RKO (cell line): Measurements from ENCODE around the gene CCNT1.
"Not testable (repeated sequence)": the region's sequence is repeated elsewhere in the genome, so short reads cannot be mapped to it uniquely, and the experiment has no call there.

Experiments
- DNase-seq: peaks from one replicate; pipeline ENCODE4 v3.0.0-alpha.2; 2016; ENCODE audit warnings: low spot score

Gene CCNT1

GRCh38 chr12:48716493-48717251 is at the start of gene CCNT1:
Gene CCNT1 (minus strand): TSS chr12:48716707. CDS start chr12:48716675, 32 bp downstream.
- peak; percentile 100 for DNase-seq

GRCh38 chr12:48765753-48766162 is 49.3 kb upstream of the CCNT1 start:
- no peak for DNase-seq

DNA sequence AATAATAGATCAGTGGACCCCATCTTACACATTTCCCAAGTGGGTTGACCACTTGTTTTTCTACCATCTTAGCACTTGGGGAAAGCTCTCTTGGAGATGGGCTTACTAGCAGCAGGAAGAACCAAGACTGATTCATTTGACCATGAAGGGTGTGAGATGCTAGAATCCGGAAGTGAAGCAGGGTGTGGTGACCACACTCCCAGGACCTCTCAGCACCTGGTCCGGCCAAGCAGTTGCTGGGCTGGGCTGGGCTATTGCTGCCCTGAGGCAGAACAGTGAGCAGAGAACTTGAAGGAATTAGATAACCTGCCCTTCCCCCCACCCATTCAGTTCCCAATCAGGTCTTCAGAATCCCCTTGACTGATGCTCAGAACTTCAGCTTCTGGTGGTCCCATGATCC is 48.0 kb upstream of the CCNT1 start:
- DNase-seq: no peak

- no peak for DNase-seq
Measured at GRCh38 chr12:48758737-48759136, 42.2 kb upstream of the CCNT1 start.

DNA sequence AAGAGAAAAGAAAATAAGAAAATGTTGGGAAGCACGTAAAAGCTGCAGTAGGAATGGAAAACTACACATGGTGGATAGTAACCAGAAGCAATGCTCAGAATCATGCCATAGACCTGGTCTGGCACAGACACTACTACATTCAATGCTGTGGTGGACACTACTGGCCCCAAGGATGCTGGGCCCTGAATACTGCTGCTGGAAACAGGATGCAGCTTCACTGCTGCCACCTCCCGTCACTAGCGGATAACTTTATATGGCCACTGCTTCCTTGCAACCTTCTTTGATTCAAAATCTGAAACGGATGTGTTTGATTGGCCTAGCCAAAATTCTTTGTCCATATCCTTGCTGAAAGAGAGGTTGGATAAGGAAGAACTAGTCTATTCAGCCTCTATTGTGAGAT is 41.7 kb upstream of the CCNT1 start:
- DNase-seq: no peak

- peak; percentile 48 for DNase-seq
Measured at GRCh38 chr12:48750769-48751356, 34.4 kb upstream of the CCNT1 start.

- no peak for DNase-seq
Measured at GRCh38 chr12:48750215-48750614, 33.7 kb upstream of the CCNT1 start.

DNA sequence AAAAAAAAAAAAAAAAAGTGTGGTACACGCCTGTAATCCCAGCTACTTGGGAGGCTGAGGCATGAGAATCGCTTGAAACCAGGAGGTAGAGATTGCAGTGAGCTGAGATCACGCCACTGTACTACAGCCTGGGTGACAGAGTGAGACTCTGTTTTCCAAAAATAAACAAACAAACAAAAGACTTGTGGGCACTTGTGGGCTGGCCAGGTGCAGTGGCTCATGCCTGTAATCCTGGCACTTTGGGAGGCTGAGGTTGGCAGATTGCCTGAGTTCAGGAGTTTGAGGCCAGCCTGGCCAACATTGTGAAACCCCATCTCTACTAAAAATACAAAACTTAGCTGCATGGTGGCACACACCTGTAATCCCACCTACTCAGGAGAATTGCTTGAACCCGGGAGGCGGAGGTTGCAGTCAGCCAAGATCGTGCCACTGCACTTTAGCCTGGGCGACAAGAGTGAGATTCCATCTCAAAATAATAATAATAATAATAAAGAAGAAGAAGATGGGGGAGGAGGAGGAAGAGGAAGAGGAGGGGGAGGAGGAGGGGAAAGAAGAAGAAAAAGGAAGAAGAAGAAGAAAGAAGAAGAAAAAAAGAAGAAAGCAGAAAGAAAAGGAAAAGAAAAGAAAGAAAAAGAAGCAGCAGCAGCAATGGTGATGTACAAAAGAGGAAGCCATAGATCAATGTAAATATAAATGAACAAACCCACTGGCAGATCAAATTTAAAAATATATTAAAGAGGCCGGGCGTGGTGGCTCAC is 27.9 kb upstream of the CCNT1 start:
- DNase-seq: no peak

GRCh38 chr12:48739618-48740269 is 23.2 kb upstream of the CCNT1 start:
- DNase-seq: no peak

- DNase-seq: no peak
Measured at GRCh38 chr12:48736456-48736855, 19.9 kb upstream of the CCNT1 start.

GRCh38 chr12:48728807-48729206 is 12.3 kb upstream of the CCNT1 start:
- no peak for DNase-seq

DNA sequence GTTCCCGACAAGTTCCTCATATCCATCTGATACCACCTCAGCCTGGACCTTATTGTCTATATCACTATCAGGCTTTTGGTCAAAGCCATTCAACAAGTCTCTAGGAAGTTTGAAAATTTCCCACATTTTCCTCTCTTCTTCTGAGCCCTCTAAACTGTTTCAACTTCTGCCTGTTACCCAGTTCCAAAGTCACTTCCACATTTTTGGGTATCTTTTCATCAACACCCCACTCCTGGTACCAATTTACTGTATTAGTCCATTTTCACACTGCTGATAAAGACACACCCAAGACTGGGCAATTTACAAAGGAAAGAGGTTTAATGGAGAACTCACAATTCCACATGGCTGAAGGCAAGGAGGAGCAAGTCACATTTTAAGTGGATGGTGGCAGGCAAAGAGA is 4.2 kb upstream of the CCNT1 start:
- DNase-seq: not testable (repeated sequence)

- DNase-seq: not testable (repeated sequence)
Measured at GRCh38 chr12:48720171-48720570, 3.7 kb upstream of the CCNT1 start.

DNA sequence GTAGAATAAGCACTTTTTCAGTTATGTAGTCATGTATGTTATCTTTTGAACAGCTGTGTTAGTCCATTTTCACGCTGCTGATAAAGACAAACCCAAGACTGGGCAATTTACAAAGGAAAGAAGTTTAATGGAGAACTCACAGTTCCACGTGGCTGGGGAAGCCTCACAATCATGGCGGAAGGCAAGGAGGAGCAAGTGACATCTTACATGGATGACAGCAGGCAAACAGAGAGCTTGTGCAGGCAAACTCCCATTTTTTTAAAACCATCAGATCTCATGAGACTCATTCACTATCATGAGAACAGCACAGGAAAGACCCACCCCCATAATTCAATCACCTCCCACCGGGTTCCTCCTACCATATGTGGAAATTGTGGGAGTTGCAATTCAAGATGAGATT is 2.5 kb upstream of the CCNT1 start:
- DNase-seq: not testable (repeated sequence)

- no peak for DNase-seq
Measured at GRCh38 chr12:48717252-48717695, 767 bp upstream of the CCNT1 start.

DNA sequence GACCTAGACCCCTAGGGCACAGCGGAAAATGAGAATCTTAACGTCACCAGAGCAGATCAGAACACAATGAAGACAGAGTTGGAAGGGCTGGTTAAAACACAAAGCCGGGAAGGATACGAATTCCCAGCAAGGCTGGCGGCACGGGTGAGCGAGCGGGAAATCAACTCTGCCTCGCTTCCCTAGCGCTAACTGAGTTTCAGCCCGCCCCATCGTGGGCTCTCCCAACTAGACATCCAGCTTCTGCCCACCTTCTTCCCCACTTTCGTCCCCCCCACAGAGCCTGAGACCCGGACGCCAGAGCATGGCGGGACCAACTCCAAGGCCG is 377 bp downstream of the CCNT1 start:
- DNase-seq: no peak

- no peak for DNase-seq
Measured at GRCh38 chr12:48712209-48712608, 4.3 kb downstream of the CCNT1 start.

- DNase-seq: not testable (repeated sequence)
Measured at GRCh38 chr12:48698822-48699221, 17.7 kb downstream of the CCNT1 start.

GRCh38 chr12:48696626-48697025 is 19.9 kb downstream of the CCNT1 start:
- no peak for DNase-seq

- no peak for DNase-seq
Measured at GRCh38 chr12:48695859-48696258, 20.6 kb downstream of the CCNT1 start.

DNA sequence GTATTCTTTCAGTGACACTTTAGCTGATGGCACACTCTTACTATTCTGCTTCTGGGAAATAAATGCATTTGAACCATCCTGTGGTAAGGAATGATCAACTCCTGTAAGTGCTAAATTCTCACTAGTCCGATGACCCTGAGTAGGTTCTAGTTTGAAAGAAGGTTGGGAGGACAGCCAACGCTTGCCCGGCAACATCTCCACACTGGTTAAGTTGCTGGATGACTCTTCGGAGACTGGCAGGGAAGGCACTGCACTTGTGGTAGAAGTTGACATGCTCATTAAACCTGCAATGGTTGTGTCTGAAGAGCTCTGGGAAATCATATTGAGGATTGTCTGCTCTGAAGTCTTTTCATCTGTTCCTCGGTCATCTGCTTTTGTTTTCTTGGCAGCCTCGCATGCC is 22.5 kb downstream of the CCNT1 start:
- DNase-seq: no peak

DNA sequence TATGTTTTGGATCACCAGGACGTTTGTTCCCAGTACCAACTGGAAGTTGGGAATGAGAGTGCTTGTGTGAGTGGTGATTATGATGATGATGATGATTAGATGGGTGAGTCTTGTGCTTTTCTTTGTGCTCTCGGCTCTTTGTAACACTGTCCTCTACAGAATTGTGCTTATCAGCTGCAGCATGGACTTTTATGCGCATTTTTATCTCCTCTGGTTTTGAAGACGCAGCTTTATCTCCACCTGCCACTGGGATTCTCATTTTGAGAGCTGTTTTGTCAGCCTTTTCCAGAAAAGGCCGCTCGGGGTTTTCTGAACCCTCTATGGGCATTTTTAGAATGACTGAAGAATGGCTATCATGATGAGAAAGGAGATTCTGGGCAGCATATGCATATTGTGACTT is 22.9 kb downstream of the CCNT1 start:
- no peak for DNase-seq
